Measurements from ENCODE around the gene ZBTB4. TPM values are rescaled to one million over a fixed set of nuclear protein-coding genes. Genes with fewer than 3 reads are reported as not detected.

ZBTB4 gene
- total RNA-seq, 1 experiment from 2014 or later = 17.1 TPM

DNA sequence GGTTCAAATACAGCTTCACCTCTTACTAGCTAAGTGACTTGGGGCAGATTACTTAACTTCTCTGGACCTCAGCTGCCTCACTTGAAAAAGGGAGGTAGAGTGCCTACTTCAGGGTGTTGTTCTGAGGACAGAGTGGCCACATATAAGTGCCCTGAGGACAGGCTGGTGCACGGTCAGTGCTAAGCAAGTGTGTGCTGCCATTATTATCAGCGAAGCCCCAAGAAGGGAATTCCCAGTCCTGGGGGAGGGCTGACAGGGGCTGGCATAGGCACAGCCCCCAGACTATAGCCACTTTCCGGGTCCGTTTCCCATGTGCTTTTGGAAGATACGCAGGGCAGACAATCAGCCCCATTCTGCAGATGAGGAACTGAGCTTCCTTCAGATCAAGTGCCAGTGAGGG lies 2.5 kb downstream of the ZBTB4 start:
- H3K4me2 ChIP-seq (ENCODE audit: low read length) = peak overlapping the region; percentile 100
- no peaks in the 10 kb centered on the region for H3K9me3 ChIP-seq (ENCODE audit: control insufficient read depth in 1 of 2, insufficient read depth in 1 of 2, low read depth in 1 of 2, low read length in 2 of 2)
- H3K9ac ChIP-seq (ENCODE audit: low read length) = peak overlapping the region; percentile 5; the same call in 1 of the 2 replicates
- ATAC-seq = no peak
- H3K9me2 ChIP-seq (ENCODE audit: insufficient read depth) = no peaks in the 10 kb centered on the region
- intact Hi-C loops (cut with micrococcal nuclease) = no loop called here
- DNase-seq (ENCODE audit: low read depth, low spot score) = no peak
- TF ChIP-seq EZH2phosphoT487 (IDR thresholded peaks at IDR 0.05; ENCODE audit: borderline replicate concordance) = no peak
- TF ChIP-seq, protein P1, sequence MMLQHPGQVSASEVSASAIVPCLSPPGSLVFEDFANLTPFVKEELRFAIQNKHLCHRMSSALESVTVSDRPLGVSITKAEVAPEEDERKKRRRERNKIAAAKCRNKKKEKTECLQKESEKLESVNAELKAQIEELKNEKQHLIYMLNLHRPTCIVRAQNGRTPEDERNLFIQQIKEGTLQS (IDR thresholded peaks at IDR 0.05) = no peak
- no peak for TF ChIP-seq ZFX (IDR thresholded peaks at IDR 0.05)
- TF ChIP-seq CEBPB (IDR thresholded peaks at IDR 0.05; ENCODE audit: low read depth) = no peak
- no peak for TF ChIP-seq CBX3 (IDR thresholded peaks at IDR 0.05; ENCODE audit: low read depth)
- no peak for TF ChIP-seq JUND (IDR thresholded peaks at IDR 0.05)
- TF ChIP-seq, protein P2, sequence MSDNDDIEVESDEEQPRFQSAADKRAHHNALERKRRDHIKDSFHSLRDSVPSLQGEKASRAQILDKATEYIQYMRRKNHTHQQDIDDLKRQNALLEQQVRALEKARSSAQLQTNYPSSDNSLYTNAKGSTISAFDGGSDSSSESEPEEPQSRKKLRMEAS (IDR thresholded peaks at IDR 0.05) = no peak
- TF ChIP-seq FOSL1 (IDR thresholded peaks at IDR 0.05; ENCODE audit: low read depth) = no peak
- no TSS peak for BruUV-seq (replicated peaks)
- no peaks in the 10 kb centered on the region for H3K36me3 ChIP-seq (ENCODE audit: control insufficient read depth in 1 of 2, insufficient read depth in 2 of 2, low read length in 2 of 2)
- RAD21 ChIA-PET (ENCODE audit: low non-redundant PET in 1 of 2, low total read pairs in 2 of 2, uncharacterized antibody in 2 of 2, unreplicated experiment in 2 of 2) = no interaction called here
- POLR2A ChIA-PET = interaction anchor here (0.9 kb wide), 1 partner anchor 31 kb away, joined by 3 read pairs; no protein-coding TSS in a partner anchor
- CTCF ChIA-PET = interaction anchor here (1.8 kb wide), 1 partner anchor 40 kb away, joined by 7 read pairs; no protein-coding TSS in a partner anchor
- no peak overlapping the region for H3K4me3 ChIP-seq (replicated peaks in 1 of 2; ENCODE audit: low read depth in 1 of 2, low read length in 2 of 2)
- no peaks in the 10 kb centered on the region for H4K20me1 ChIP-seq (ENCODE audit: insufficient read depth)
- no peak overlapping the region for H2AFZ ChIP-seq (ENCODE audit: low read depth, low read length, poor library complexity, severe bottlenecking)
- H3K27ac ChIP-seq (ENCODE audit: low read depth, low read length) = peak overlapping the region; percentile 22; the same call in 1 of the 2 replicates
- H3K4me1 ChIP-seq (ENCODE audit: control insufficient read depth in 1 of 2, insufficient read depth in 2 of 2, low read length in 2 of 2) = peaks cover 25 to 53% of the 10 kb centered on the region in 2 experiments
- H3K27me3 ChIP-seq (ENCODE audit: insufficient read depth, low read length) = no peaks in the 10 kb centered on the region
- peaks cover 36% of the 10 kb centered on the region for H3K79me2 ChIP-seq (ENCODE audit: insufficient read depth, low read length)

DNA sequence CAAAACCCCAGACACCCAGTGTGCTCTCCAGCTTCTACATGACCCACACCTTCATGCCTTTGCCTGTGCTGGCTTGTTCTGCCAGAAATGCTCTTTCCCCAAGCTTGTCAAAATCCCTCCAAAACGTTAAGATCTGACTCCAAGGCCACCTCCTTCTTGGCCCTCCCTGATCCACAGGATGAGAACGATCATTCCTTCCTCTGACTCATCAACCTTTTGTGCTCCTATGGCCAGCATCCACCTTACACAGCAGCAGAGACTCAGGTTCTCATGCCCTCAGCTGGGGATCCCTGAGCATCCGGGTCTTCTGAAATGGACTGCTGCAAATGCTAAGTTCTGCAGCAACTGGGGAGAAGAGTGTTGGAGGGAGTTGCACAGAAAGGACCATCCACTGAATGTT lies 2.9 kb downstream of the ZBTB4 start:
- POLR2A ChIA-PET = interaction anchor here (0.9 to 1.6 kb wide), 2 partner anchors 8 to 31 kb away, joined by 3 to 7 read pairs; partner anchors contain the start of gene POLR2A
- H3K4me2 ChIP-seq (ENCODE audit: low read length) = peak overlapping the region; percentile 100
- intact Hi-C loops (cut with micrococcal nuclease) = no loop called here
- peak overlapping the region; percentile 22; the same call in 1 of the 2 replicates for H3K27ac ChIP-seq (ENCODE audit: low read depth, low read length)
- H2AFZ ChIP-seq (ENCODE audit: low read depth, low read length, poor library complexity, severe bottlenecking) = no peak overlapping the region
- ATAC-seq = peak; percentile 44; the same call in 1 of the 2 replicates
- H3K79me2 ChIP-seq (ENCODE audit: insufficient read depth, low read length) = peaks cover 36% of the 10 kb centered on the region
- peak overlapping the region; percentile 5; the same call in 1 of the 2 replicates for H3K9ac ChIP-seq (ENCODE audit: low read length)
- TF ChIP-seq EZH2phosphoT487 (IDR thresholded peaks at IDR 0.05; ENCODE audit: borderline replicate concordance) (no peak), SRF (IDR thresholded peaks at IDR 0.05; ENCODE audit: low read depth) (no peak), JUND (IDR thresholded peaks at IDR 0.05) (no peak), POLR2A (IDR thresholded peaks at IDR 0.05; ENCODE audit: borderline replicate concordance, extremely low read depth, insufficient read depth, insufficient read length) (no peak), ZNF274 (IDR thresholded peaks at IDR 0.05; ENCODE audit: low read depth, low read length) (no peak), EZH2 (IDR thresholded peaks at IDR 0.05) (no peak)
- TF ChIP-seq, protein P3, sequence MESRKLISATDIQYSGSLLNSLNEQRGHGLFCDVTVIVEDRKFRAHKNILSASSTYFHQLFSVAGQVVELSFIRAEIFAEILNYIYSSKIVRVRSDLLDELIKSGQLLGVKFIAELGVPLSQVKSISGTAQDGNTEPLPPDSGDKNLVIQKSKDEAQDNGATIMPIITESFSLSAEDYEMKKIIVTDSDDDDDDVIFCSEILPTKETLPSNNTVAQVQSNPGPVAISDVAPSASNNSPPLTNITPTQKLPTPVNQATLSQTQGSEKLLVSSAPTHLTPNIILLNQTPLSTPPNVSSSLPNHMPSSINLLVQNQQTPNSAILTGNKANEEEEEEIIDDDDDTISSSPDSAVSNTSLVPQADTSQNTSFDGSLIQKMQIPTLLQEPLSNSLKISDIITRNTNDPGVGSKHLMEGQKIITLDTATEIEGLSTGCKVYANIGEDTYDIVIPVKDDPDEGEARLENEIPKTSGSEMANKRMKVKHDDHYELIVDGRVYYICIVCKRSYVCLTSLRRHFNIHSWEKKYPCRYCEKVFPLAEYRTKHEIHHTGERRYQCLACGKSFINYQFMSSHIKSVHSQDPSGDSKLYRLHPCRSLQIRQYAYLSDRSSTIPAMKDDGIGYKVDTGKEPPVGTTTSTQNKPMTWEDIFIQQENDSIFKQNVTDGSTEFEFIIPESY (IDR thresholded peaks at IDR 0.05; ENCODE audit: extremely low read depth, insufficient replicate concordance, low read length) = no peak
- TF ChIP-seq, protein P2 (IDR thresholded peaks at IDR 0.05) = no peak
- TF ChIP-seq, protein P4, sequence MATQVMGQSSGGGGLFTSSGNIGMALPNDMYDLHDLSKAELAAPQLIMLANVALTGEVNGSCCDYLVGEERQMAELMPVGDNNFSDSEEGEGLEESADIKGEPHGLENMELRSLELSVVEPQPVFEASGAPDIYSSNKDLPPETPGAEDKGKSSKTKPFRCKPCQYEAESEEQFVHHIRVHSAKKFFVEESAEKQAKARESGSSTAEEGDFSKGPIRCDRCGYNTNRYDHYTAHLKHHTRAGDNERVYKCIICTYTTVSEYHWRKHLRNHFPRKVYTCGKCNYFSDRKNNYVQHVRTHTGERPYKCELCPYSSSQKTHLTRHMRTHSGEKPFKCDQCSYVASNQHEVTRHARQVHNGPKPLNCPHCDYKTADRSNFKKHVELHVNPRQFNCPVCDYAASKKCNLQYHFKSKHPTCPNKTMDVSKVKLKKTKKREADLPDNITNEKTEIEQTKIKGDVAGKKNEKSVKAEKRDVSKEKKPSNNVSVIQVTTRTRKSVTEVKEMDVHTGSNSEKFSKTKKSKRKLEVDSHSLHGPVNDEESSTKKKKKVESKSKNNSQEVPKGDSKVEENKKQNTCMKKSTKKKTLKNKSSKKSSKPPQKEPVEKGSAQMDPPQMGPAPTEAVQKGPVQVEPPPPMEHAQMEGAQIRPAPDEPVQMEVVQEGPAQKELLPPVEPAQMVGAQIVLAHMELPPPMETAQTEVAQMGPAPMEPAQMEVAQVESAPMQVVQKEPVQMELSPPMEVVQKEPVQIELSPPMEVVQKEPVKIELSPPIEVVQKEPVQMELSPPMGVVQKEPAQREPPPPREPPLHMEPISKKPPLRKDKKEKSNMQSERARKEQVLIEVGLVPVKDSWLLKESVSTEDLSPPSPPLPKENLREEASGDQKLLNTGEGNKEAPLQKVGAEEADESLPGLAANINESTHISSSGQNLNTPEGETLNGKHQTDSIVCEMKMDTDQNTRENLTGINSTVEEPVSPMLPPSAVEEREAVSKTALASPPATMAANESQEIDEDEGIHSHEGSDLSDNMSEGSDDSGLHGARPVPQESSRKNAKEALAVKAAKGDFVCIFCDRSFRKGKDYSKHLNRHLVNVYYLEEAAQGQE (IDR thresholded peaks at IDR 0.05; ENCODE audit: low read depth) = no peak
- no TSS peak for BruUV-seq (replicated peaks)
- CTCF ChIA-PET = interaction anchor here (1.8 kb wide), 1 partner anchor 40 kb away, joined by 7 read pairs; no protein-coding TSS in a partner anchor
- H3K9me3 ChIP-seq (ENCODE audit: control insufficient read depth in 1 of 2, insufficient read depth in 1 of 2, low read depth in 1 of 2, low read length in 2 of 2) = no peaks in the 10 kb centered on the region
- DNase-seq (ENCODE audit: low read depth, low spot score) = no peak
- RAD21 ChIA-PET (ENCODE audit: low non-redundant PET in 1 of 2, low total read pairs in 2 of 2, uncharacterized antibody in 2 of 2, unreplicated experiment in 2 of 2) = no interaction called here
- no peaks in the 10 kb centered on the region for H3K27me3 ChIP-seq (ENCODE audit: insufficient read depth, low read length)
- H3K9me2 ChIP-seq (ENCODE audit: insufficient read depth) = no peaks in the 10 kb centered on the region
- peaks cover 25 to 52% of the 10 kb centered on the region in 2 experiments for H3K4me1 ChIP-seq (ENCODE audit: control insufficient read depth in 1 of 2, insufficient read depth in 2 of 2, low read length in 2 of 2)
- H3K36me3 ChIP-seq (ENCODE audit: control insufficient read depth in 1 of 2, insufficient read depth in 2 of 2, low read length in 2 of 2) = no peaks in the 10 kb centered on the region
- no peaks in the 10 kb centered on the region for H4K20me1 ChIP-seq (ENCODE audit: insufficient read depth)
- H3K4me3 ChIP-seq (replicated peaks in 1 of 2; ENCODE audit: low read depth in 1 of 2, low read length in 2 of 2) = no peak overlapping the region

All from HCT116 (cell line).